GM10248 (cell line): ENCODE results near the gene AMBP.
A peak's percentile ranks its signal among the peaks of the same experiment; 100 is the strongest.
"Not testable (repeated sequence)": the region's sequence is repeated elsewhere in the genome, so short reads cannot be mapped to it uniquely, and the experiment has no call there.

Experiments
- CTCF ChIA-PET: fragments of 300-600 bp; sonication (Branson Sonifier 250); formaldehyde crosslinking; extraction: SDS; loops from one replicate; lab custom pipeline; 2021; ENCODE audit warnings: antibody characterized with exemption; lab: Yijun Ruan, JAX
- POLR2A ChIA-PET: fragments of 350-650 bp; sonication (Branson Sonifier 250); formaldehyde crosslinking; extraction: SDS; loops from one replicate; lab custom pipeline; 2020; ENCODE audit warnings: antibody characterized with exemption; lab: Yijun Ruan, JAX
- DNase-seq: peaks from one replicate; pipeline ENCODE4 v3.0.0; 2012; ENCODE audit errors: extremely low spot score
- TF ChIP-seq, protein P1 (sequence below): IDR thresholded peaks from 2 replicates; pipeline ENCODE4 v1.5.1; 2012; ENCODE audit warnings: mild to moderate bottlenecking, low read depth; ENCODE audit errors: extremely low read depth, missing control alignments, control extremely low read depth

The AMBP gene

DNA sequence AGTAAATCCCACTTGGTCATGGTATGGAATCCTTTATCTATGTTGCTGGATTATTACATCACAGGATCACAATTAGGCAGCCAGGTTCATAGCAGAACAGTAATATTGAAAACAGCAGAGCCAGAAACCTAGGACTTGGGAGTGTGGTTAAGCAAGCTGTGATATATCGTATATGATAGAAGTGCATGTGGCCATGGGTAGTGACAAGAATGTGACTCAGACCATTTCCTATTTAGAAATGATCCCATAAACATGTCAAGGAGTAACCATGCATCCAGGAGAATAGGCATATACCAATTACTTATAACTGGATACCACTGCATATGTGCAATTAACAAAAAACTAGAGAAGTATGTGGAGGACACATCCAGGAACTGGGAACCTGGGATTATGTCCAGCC is 31.2 kb downstream of the AMBP start:
- POLR2A ChIA-PET, result no interaction called here
- TF ChIP-seq, protein P1, sequence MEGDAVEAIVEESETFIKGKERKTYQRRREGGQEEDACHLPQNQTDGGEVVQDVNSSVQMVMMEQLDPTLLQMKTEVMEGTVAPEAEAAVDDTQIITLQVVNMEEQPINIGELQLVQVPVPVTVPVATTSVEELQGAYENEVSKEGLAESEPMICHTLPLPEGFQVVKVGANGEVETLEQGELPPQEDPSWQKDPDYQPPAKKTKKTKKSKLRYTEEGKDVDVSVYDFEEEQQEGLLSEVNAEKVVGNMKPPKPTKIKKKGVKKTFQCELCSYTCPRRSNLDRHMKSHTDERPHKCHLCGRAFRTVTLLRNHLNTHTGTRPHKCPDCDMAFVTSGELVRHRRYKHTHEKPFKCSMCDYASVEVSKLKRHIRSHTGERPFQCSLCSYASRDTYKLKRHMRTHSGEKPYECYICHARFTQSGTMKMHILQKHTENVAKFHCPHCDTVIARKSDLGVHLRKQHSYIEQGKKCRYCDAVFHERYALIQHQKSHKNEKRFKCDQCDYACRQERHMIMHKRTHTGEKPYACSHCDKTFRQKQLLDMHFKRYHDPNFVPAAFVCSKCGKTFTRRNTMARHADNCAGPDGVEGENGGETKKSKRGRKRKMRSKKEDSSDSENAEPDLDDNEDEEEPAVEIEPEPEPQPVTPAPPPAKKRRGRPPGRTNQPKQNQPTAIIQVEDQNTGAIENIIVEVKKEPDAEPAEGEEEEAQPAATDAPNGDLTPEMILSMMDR, result no peak
- CTCF ChIA-PET, result interaction anchor here (0.8 kb wide), 1 partner anchor 12 kb away, joined by 3 read pairs; no protein-coding TSS in a partner anchor
- no peak for DNase-seq

DNA sequence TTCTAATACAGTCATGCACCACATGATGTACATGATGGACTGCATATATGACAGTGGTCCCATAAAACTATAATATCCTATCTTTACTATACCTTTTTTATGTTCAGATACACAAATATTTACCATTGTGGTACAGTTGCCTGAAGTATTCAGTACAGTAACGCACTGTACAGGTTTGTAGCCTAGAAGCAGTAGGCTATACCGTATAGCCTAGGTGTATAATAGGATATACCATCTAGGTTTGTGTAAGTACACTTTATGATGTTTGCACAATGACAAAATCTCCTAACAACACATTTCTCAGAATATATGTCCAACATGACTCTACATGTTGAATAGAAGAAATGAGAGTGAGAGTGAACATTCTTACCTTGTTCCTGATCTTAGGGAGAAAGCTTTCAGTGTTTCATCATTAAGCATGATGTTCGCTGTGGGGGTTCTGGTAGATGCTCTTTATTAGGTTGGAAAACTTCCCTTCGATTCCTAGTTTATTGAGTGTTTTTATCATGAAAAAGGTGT is 31.8 kb downstream of the AMBP start:
- ChIA-PET POLR2A (no interaction called here), CTCF (interaction anchor here (1.1 to 1.2 kb wide), 2 partner anchors 8 to 36 kb away, joined by 3 read pairs; no protein-coding TSS in a partner anchor)
- TF ChIP-seq, protein P1, result no peak
- DNase-seq, result no peak

DNA sequence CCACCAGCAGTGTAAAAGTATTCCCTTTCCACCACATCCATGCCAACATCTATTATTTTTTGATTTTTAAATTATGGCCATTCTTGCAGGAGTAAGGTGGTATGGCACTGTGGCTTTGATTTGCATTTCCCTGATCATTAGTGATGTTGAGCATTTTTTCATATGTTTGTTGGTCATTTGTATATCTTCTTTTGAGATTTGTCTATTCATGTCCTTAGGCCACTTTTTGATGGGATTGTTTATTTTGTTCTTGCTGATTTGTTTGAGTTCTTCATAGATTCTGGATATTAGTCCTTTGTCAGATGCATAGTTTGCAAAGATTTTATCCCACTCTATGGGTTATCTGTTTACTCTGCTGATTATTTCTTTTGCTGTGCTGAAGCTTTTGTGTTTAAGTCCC is 34.4 kb downstream of the AMBP start:
- POLR2A ChIA-PET, DNase-seq: not testable (repeated sequence)
- CTCF ChIA-PET, result interaction anchor here (1.0 kb wide), 1 partner anchor 39 kb away, joined by 3 read pairs; no protein-coding TSS in a partner anchor

DNA sequence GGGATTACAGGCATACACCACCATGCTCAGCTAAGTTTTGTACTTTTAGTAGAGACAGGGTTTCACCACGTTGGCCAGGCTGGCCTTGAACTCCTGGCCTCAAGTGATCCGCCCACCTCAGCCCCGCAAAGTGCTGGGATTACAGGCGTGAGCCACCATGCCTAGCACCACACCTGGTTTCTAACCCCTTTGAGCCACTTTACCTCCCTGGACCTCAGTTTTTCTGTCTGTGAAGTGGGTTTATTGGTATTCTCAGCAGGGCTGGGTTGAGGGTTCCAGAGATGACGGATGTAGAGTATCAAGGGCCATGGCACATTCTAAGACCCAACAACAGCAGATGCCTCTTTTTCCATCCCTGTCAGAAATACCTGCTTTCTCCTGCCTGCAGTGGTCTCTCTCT is 38.6 kb downstream of the AMBP start:
- no peak for DNase-seq
- TF ChIP-seq, protein P1, result no peak
- ChIA-PET POLR2A (no interaction called here), CTCF (interaction anchor here (2.1 to 2.5 kb wide), 2 partner anchors 44 to 69 kb away, joined by 5 to 9 read pairs; no protein-coding TSS in a partner anchor)

DNA sequence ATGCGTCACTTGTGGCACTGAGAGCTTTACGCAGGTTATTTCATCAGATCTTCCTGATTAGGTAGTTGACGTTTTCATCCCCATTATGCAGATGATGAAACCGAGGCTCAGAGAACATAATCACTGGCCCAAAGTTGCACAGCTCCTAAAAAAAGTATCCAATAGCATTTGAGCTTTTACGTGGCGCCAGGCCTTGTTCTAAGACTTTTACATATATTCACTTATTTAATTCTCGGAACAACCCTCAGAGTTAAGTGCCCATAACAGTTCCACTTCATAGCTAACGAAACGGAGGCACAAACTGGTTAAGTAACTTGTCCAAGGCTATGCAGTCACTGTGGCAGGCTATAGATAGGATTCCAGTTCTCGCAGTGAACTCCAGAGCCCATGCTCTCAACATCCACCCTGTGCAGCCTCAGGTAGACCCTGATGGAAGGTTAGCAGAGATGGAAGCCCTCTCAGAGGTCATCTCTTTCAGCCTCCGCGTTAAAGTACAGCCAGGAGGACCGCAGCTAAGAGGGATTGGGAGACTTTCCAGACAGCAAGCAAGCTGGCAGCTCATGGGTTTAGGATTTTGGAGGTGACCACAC is 39.3 kb downstream of the AMBP start:
- no peak for DNase-seq
- ChIA-PET CTCF (interaction anchor here (0.7 to 2.5 kb wide), 3 partner anchors 45 to 231 kb away, joined by 4 to 9 read pairs (median 5); no protein-coding TSS in a partner anchor), POLR2A (no interaction called here)
- TF ChIP-seq, protein P1, result no peak

DNA sequence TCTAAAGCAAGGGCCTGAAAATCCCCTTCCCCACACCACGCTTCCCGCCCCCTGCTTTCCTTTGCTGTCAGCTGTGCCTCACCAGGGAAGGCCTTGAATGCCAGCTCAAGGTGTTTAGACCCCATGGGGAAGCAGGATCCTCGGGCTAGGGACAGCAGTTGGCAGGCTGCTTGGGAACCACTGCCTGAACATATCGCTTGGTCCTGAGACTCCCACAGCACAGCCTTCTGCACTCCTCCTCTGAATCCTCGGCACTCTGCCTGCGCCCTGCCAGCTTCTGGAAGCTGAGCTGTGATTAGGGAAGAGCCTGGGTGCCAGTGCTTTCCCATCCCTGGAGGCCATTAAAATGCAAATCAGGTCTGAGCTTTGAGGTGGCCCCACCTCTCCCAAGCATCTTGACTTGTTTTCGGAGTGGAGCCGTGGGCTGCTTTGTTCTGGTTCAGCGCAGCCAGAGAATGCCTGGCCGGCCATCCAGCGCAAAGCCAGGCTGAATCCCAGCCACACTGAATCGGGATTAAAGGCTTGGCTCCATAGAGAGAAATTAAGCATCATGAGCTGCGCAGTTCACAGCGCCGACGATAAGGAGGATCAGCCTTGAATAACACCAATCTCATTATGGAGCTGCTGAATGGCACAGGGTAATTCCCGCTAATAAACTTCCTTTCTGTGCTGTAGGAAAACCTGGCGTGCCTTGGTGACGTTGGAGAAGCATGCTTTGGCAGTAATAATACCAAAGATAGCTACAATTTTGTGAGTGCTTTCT is 40.0 kb downstream of the AMBP start:
- CTCF ChIA-PET, result interaction anchor here (0.7 to 2.5 kb wide), 4 partner anchors 20 to 230 kb away, joined by 3 to 9 read pairs (median 4); no protein-coding TSS in a partner anchor
- POLR2A ChIA-PET, result no interaction called here
- DNase-seq, result no peak
- TF ChIP-seq, protein P1, result no peak

DNA sequence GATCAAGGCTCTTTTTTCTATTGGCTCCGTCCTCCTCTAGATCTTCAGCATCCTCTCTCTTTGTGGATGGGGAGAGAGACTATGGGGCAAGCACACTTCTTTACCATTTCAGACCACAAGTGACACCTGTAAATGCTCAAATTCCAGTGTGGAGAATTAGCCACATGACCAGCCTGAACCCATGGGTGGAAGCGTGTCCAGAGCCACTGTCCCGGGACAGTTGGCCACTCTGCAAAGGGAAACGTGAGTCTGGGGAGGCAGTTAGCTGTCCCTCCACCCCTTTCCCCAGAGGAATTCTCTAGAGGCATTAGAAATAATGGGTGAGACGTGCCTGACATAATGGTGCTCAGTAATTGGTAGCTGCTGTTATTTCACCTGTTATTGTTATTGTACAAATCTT is 40.9 kb downstream of the AMBP start:
- CTCF ChIA-PET, result interaction anchor here (1.3 kb wide), 1 partner anchor 21 kb away, joined by 3 read pairs; no protein-coding TSS in a partner anchor
- TF ChIP-seq, protein P1, result no peak
- peak; percentile 5 for DNase-seq
- POLR2A ChIA-PET, result no interaction called here
